NCI-H524 (cell line): ENCODE data around the gene CGB3.
A peak's percentile ranks its signal among the peaks of the same experiment; 100 is the strongest.
"Not testable (repeated sequence)": the region's sequence is repeated elsewhere in the genome, so short reads cannot be mapped to it uniquely, and the experiment has no call there.

Experiments
- DNase-seq, 2 experiments: peaks; one replicate each; lab custom pipeline; 2025; lab: John Stamatoyannopoulos, UW

CGB3 gene

DNA sequence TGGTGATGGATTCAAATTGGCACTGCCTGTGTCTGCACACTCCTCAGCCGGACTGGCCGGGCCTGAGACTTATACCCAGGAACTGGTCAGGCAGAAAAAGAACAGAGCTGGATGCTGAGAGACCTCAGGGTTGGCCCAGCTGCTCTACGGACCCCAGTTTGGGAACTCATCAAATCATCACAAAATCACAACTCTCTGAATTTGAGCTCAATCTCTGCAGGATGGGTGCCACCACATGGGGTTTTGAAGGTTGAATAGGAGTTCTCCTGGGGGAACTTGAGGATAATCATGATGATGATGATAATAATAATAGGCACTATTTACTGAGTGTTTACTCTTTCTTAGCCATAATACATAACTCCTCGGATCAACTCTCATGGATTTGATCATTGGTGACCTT, 18.5 kb upstream of the CGB3 start:
- not testable (repeated sequence) for DNase-seq

DNA sequence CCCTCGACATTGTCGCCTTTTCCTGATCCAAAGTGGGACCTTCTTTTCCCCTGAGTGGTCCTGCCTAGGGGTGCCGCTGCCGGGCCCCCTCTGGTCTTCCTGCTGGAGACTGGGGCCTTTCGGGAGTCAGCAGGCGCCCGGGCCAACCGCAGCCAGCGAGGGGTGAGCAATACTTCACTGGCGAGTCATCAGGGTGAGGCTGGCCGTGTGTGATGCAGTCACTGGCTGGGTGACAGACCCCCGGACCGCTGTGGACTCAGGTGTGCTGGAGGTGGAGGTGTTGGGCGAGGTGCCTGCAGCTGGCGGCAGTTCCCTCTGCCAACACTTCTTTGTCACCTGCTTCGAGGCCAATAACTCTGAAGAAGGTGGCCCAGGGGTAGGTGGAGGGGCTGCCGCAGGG, 18.0 kb upstream of the CGB3 start:
- DNase-seq, result no peak

DNA sequence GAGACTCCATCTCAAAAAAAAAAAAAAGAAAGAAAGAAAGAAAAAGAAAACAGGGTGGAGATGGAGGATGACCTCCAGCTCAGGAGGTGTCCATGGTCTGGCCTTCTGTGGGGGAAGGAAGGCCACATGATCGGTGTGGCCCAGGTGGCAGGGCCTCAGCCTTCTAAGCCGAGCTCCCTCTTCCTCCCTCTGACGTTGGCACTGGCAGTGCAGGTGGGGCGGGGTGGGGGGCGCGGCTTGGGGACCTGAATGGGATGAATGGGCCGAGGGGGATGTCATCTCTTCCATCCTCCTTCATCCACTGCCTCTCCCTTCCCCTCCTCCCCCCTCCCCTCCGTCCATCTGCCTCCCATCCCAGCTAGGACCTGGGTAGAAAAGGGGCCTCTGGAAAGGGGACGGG, 15.6 kb upstream of the CGB3 start:
- DNase-seq, result not testable (repeated sequence)

DNA sequence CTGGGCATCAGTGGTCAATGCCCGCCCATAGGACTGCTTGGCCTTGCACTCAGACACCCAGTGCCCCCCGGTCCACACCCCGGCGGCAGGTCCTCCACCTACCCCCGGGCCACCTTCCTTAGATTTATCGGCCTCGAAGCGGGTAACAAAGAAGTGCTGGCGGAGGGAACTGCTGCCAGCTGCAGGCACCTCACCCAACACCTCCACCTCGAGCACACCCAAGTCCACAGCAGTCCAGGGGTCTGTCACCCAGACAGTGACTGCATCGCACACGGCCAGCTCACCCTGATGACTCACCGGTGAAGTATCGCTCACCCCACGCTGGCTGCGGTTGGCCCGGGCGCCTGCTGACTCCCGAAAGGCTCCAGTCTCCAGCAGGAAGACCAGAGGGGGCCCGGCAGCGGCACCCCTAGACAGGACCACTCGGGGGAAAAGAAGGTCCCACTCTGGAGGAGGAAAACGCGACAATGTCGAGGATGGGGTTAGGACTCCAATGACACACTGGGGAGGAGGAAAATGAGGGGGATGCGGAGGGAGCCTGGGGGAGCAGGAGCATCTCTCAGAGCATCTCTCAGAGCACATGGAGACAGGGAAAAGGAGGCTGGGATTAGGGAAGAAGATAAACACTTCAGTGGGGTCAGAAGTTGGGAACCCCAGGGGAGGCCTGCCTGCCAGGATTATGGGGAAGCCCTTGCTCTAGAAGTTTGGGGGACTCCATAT, 14.6 kb upstream of the CGB3 start:
- not testable (repeated sequence) for DNase-seq

DNA sequence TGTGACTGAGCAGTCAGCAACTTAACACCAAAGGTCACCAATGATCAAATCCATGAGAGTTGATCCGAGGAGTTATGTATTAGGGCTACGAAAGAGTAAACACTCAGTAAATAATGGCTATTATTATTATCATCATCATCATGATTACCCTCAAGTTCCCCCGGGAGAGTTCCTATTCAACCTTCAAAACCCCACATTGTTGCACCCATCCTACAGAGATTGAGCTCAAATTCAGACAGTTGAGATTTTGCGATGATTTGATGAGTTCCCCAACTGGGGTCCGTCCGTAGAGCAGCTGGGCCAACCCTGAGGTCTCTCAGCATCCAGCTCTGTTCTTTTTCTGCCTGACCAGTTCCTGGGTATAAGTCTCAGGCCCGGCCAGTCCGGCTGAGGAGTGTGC, 14.0 kb upstream of the CGB3 start:
- DNase-seq, result not testable (repeated sequence)

DNA sequence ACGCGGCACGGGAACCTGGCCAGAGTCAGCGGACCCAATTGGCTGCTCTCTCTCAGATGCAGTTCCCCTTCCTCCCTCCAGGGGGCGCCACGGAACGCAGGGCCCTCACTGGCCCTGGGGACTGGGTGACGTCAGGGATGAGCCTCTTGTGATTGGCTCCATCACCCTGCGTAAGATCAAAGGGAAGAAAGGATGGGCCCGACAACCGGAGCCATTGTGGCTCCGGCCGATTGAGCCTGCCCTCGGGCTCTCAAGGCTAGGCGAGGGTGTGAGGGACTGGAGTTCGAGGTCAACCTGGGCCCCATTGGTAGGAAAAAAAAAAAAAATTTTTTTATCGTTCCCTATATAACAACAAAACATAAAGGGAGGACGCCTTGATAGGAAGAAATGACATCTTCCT, 12.7 kb upstream of the CGB3 start, which contains the start of gene CGB1:
Gene CGB1, minus strand, starts transcription at position 81 of the 400 bp plus-strand sequence. CDS start 184 bp downstream, outside the sequence.
- DNase-seq, result peak; percentile 24 to 62

DNA sequence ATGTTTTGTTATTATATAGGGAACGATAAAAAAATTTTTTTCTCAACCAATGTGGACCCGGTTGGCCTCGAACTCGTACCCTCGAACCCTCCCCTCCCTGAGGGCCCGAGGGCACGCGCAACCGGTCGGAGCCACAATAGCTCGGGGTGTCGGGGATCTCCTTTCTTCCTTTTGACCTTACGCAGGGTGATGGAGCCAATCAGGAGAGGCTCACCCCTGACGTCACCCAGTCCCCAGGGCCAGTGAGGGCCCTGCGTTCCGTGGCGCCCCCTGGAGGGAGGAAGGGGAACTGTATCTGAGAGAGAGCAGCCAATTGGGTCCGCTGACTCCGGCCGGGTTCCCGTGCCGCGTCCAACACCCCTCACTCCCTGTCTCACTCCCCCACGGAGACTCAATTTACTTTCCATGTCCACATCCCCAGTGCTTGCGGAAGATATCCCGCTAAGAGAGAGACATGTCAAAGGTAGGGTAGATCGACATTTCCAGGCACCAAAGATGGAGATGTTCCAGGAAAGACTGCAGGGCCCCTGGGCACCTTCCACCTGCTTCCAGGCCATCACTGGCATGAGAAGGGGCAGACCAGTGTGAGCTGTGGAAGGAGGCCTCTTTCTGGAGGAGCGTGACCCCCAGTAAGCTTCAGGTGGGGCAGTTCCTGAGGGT, 7.6 kb upstream of the CGB3 start, which contains the start of gene CGB2:
Gene CGB2, plus strand, starts transcription at position 249 of the 660 bp plus-strand sequence. Its CDS starts 206 bp downstream, at position 455.
- DNase-seq, result peak; percentile 40 to 80

DNA sequence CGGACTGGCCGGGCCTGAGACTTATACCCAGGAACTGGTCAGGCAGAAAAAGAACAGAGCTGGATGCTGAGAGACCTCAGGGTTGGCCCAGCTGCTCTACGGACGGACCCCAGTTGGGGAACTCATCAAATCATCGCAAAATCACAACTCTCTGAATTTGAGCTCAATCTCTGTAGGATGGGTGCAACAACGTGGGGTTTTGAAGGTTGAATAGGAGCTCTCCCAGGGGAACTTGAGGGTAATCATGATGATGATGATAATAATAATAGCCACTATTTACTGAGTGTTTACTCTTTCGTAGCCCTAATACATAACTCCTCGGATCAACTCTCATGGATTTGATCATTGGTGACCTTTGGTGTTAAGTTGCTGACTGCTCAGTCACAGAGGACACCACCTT, 6.2 kb upstream of the CGB3 start:
- DNase-seq, result not testable (repeated sequence)

DNA sequence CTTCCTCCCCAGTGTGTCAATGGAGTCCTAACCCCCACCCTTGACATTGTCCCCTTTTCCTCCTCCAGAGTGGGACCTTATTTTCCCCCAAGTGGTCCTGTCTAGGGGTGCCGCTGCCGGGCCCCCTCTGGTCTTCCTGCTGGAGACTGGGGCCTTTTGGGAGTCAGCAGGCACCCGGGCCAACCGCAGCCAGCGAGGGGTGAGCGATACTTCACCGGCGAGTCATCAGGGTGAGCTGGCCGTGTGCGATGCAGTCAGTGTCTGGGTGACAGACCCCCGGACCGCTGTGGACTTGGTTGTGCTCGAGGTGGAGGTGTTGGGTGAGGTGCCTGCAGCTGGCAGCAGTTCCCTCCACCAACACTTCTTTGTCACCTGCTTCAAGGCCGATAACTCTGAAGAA, 5.6 kb upstream of the CGB3 start:
- DNase-seq, result not testable (repeated sequence)

DNA sequence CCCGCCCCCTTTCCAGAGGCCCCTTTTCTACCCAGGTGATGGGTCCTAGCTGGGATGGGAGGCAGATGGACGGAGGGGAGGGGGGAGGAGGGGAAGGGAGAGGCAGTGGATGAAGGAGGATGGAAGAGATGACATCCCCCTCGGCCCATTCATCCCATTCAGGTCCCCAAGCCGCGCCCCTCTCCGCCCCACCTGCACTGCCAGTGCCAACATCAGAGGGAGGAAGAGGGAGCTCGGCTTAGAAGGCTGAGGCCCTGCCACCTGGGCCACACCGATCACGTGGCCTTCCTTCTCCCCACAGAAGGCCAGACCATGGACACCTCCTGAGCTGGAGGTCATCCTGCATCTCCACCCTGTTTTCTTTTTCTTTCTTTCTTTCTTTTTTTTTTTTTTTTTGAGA, 4.6 kb upstream of the CGB3 start:
- DNase-seq, result not testable (repeated sequence)

DNA sequence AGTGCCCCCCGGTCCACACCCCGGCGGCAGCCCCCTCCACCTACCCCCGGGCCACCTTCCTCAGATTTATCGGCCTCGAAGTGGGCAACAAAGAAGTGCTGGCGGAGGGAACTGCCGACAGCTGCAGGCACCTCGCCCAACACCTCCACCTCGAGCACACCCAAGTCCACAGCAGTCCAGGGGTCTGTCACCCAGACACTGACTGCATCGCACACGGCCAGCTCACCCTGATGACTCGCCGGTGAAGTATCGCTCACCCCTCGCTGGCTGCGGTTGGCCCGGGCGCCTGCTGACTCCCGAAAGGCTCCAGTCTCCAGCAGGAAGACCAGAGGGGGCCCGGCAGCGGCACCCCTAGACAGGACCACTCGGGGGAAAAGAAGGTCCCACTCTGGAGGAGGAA, 1.5 kb upstream of the CGB3 start:
- DNase-seq, result not testable (repeated sequence)

DNA sequence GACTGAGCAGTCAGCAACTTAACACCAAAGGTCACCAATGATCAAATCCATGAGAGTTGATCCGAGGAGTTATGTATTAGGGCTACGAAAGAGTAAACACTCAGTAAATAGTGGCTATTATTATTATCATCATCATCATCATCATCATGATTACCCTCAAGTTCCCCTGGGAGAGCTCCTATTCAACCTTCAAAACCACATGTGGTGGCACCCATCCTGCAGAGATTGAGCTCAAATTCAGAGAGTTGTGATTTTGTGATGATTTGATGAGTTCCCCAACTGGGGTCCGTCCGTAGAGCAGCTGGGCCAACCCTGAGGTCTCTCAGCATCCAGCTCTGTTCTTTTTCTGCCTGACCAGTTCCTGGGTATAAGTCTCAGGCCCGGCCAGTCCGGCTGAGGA, 955 bp upstream of the CGB3 start:
- not testable (repeated sequence) for DNase-seq

DNA sequence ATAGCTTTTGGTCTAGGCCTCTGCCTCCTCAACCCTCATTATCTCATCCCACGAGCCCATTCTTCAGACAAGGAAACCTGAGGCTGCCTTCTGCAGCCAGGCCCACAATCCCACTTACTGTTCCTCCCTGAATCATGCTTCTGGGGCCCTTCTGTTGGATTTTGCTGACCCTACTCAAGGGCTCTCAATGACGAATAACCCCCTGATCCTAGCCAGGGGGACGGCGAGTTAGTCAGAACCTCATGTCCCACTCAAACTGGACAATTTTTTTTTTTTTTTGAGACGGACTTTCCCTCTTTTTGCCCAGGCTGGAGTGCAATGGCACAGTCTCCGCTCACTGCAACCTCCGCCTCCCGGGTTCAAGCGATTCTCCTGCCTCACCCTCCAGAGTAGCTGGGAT, 2.0 kb downstream of the CGB3 start:
- no peak for DNase-seq

DNA sequence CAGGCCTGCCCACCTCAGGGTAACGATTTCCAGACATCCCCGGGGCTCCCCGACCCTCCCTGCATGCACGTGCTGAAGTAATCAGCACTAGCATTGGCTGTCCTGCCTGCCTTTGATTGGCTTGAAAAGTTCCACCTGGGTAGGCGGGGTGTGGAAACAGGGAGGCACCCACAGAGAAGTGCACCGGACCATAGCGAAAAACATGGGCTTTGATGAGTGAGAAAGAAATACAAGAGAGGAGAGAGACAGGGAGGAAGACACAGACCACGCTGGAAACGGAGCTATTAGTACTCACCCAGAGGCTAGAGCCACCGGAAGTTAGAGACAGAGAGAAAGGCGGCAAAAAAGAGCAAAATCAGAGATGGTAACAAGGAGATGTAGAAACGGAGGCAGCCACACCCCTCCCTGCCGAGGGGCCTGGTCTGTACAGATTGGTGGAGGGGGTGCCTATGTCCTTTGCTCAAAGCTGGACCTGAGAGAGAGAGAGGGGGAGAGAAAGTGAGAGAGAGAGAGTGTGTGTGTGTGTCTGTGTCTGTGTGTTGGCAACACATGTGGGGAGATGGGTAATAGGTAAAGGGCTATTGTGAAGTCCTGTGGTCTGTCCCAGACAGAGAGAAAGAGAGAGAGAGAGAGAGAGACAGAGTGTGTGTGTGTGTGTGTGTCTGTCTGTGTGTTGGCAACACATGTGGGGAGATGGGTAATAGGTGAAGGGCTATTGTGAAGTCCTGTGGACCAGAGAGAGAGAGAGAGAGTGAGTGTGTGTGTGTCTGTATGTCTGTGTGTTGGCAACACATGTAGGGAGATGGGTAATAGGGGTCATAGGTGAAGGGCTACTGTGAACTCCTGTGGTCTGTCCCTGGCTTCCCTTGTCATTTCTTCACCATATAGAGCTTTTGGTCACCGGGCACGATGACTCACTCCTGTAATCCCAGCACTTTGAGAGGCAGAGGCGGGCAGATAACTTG, 2.9 kb downstream of the CGB3 start:
- no peak for DNase-seq

DNA sequence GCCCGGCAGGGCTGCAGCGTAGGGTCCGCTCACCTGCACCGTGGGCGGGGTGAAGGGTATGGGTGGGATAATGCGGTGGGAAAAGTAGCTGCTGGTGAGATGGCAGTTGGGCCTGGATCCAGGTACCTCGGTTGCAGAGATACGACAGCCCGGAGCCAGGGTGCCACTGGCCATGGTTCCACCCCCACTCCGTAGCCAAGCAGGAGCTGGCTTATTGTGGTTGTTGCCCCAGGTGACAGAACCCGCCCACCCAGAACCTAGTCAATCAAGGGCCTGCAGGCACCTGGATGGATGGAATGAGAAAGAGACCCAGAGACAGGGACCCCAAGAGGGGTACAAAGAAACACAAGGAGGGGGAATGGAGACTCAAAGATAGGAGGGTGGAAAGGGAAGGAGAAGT, 3.8 kb downstream of the CGB3 start:
- no peak for DNase-seq

DNA sequence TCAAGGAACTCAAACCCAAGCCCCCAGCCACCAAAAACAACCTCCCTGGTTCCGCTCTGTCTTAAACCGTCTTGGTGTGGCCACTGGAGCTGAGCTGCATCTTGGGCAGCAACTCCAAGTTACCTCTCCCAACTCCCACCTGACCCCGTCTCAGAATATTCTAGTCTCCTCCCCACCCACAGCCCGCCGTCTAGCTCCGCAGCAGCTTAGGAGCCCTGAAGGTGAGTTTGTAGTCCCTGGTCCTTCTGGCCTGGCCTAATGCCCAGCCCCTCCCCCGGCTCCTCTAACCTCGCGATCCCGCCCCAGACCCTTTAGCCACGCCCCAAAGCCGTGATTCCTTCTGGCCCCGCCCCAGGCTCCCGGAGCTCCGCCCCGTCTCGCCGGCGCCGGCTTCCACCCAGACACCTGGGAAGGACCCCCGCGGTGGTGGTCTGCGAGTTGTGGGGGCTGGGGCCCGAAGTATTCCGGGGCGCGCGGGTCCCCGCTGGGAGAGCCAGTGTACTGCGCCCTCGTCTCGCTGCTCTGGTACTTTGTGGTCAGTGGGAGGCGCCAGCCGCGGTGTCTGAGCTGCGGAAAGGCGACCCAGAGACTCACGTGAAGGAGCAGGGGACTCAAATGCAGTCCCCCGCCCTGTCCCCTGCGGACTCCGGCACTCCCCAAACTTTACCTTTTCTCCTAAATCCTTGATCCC, 4.7 kb downstream of the CGB3 start:
- peak; percentile 40 to 77 for DNase-seq

DNA sequence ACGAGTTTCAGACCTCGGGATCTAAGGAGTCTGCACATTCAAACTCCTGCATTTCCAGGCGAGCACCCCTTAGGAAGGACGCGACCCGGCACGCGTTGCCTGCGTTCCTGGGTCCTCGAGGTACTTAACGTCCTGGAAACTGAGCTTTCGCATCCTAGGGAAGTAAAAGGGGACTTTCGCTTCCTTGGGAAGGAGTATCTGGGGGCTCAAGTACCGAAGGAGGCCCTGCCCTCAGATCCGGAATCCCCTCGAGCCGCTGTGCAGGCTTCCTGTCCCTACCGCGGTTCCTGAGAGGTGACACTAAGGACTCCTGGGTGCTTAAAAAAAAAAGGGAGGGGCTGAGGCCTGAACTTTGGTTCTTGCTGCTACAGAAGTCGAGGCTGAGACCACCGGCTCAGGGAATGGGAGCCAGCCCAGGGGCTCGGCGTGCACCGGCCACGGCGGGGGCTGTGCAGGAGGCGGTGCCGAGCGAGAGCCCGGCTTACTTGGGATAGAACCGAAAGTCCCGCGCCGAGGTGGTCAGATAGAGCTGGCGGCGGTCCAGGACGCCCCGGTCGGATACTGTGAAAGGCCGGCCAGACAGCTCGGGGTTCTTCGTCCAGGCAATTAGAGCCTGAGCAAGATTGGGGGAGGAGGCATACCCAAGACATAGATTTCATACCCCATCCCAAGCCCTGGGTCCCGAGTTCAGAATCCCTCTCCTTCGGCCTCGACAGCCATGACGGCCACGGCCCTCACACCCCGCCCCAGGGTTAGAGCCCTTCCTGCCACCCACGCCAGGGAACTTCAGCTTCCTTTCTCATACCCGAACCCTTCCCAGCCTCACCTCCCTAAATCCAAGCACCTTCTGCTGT, 5.5 kb downstream of the CGB3 start:
- DNase-seq, result peak in 1 of 2 experiments; percentile 40

DNA sequence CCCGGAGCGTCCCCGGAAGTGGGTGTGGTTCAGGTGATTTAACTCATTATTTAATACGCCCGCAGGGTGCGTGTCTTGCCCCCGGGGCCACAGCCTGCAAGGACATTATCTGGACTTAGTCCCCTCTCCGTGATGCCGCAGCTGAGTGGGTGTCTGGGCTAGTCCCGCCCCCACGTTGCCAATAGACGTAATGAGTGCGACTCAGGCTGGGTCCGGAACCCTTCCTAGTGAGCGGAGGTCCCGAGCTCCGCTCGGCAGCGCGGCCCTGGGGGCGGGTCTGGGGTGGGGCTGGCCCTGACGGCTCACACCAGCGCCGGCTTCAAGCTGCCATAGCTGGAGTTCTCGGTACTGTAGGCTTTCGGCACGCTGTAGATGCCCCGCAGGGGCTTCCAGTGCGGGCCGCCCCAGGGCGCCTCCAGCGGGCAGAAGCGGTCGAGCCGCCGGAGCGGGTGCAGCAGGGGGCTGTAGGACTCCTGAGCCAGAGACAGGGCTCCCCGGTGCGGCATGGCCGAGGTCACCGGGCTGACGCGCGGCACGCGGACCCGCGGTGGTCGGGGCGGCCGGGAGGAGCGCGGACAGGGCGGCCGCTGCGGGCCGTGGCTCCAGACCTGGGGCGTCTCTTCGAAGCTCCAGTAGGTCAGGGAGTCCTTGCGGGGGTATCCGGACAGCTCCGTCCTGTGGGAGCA, 6.3 kb downstream of the CGB3 start:
- peak; percentile 45 to 77 for DNase-seq

DNA sequence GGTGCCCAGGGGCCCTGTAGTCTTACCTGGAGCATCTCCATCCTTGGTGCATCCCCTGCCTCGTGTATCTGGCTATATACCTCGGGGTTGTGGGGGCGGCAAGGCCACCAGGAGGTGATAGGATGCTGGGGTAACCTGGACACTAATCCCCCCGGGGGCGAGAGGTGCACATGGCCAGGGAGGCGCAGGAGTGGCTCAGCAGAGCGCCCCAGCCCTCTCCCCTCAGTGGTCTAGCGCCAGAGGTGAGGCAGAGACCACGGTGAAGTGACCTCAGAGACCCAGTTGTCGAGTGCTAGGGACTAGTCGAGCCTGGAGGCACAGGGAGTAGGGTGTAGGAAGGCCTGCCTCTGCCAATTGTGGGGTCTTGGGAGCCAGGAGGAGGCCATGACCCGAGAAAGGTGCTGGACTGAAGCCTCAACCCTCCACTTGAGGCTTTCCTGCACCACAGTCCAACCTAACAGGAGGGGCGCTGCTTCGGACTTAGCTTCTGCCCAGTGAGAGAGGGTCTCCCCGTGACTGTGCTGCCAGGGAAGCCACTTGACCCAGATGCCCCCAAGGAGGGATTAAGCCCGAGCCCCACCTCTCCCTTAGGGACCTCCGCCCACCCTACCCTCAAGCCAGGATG, 7.0 kb downstream of the CGB3 start, which contains the start of gene LHB:
Gene LHB, minus strand, starts transcription at position 51 of the 625 bp plus-strand sequence. Its CDS starts 10 bp downstream, at position 41.
- no peak for DNase-seq
